Neural cell (in vitro differentiated cells): ENCODE data around the gene CALCR. TPM values are rescaled to one million over a fixed set of nuclear protein-coding genes. Genes with fewer than 3 reads are reported as not detected.

Source experiments
- H2AFZ ChIP-seq: fragments of 200-600, 300-800 bp; sonication (generic), shearing (Covaris generic); 2 replicates; pipeline ENCODE4 v1.6.0; 2014; ENCODE audit warnings: low read depth, mild to moderate bottlenecking, antibody characterized with exemption, low read length, moderate library complexity
- H3F3A ChIP-seq: fragments of 200-600 bp; shearing (Covaris generic); 2 replicates; pipeline ENCODE4 v1.6.1; 2016; ENCODE audit warnings: mild to moderate bottlenecking, moderate library complexity, mixed read lengths, antibody characterized with exemption, low read length; ENCODE audit not compliant: insufficient read depth, poor library complexity, severe bottlenecking
- H3K27ac ChIP-seq: fragments of 200-600, 300-800 bp; sonication (generic), shearing (Covaris generic); 2 replicates; pipeline ENCODE4 v1.5.1; 2014; ENCODE audit warnings: mild to moderate bottlenecking, low read length, moderate library complexity
- H3K27me3 ChIP-seq: fragments of 300-800, 200-600 bp; sonication (generic), shearing (Covaris generic); 2 replicates; pipeline ENCODE4 v1.6.0; 2014; ENCODE audit warnings: mild to moderate bottlenecking, low read depth, low read length, moderate library complexity; ENCODE audit not compliant: insufficient read depth
- H3K36me3 ChIP-seq: fragments of 300-800, 200-600 bp; sonication (generic), shearing (Covaris generic); 2 replicates; pipeline ENCODE4 v1.5.1; 2014; ENCODE audit warnings: mild to moderate bottlenecking, antibody characterized with exemption, low read length, moderate library complexity; ENCODE audit not compliant: insufficient read depth
- H3K4me2 ChIP-seq: fragments of 300-800, 200-600 bp; sonication (generic), shearing (Covaris generic); 2 replicates; pipeline ENCODE4 v1.6.0; 2014; ENCODE audit warnings: mild to moderate bottlenecking, low read length
- H3K4me3 ChIP-seq: fragments of 300-800, 200-600 bp; sonication (generic), shearing (Covaris generic); 2 replicates; pipeline ENCODE4 v1.5.1; 2014; ENCODE audit warnings: mild to moderate bottlenecking, low read length, moderate library complexity
- H3K79me2 ChIP-seq: fragments of 200-600 bp; shearing (Covaris generic); replicated peaks from 2 replicates; pipeline ENCODE4 v1.6.0; 2014; ENCODE audit warnings: mild to moderate bottlenecking, low read length, moderate library complexity; ENCODE audit not compliant: insufficient read depth
- H3K9ac ChIP-seq: fragments of 300-800, 200-600 bp; sonication (generic), shearing (Covaris generic); 2 replicates; pipeline ENCODE4 v1.6.1; 2016; ENCODE audit warnings: mild to moderate bottlenecking, low read length, mixed read lengths
- H3K9me2 ChIP-seq: fragments of 200-600 bp; shearing (Covaris generic); 2 replicates; pipeline ENCODE4 v1.6.1; 2016; ENCODE audit warnings: mild to moderate bottlenecking, low read length, mixed read lengths; ENCODE audit not compliant: insufficient read depth
- H3K9me3 ChIP-seq: fragments of 200-600, 300-800 bp; sonication (generic), shearing (Covaris generic); 2 replicates; pipeline ENCODE4 v1.6.1; 2016; ENCODE audit warnings: mild to moderate bottlenecking, mixed run types, low read length, moderate library complexity, mixed read lengths
- H4K20me1 ChIP-seq: fragments of 200-600 bp; shearing (Covaris generic); 2 replicates; pipeline ENCODE4 v1.6.1; 2016; ENCODE audit warnings: mild to moderate bottlenecking, mixed run types; ENCODE audit not compliant: insufficient read depth
- EP300 ChIP-seq: fragments of 450-650 bp; conservative IDR thresholded peaks from 2 replicates; pipeline ENCODE4 v1.6.1; 2014; ENCODE audit warnings: antibody characterized with exemption, mild to moderate bottlenecking, moderate library complexity; ENCODE audit not compliant: poor library complexity, severe bottlenecking
- EZH2 ChIP-seq: fragments of 200-600, 300-800 bp; shearing (Covaris generic), sonication (generic); IDR thresholded peaks from 2 replicates; pipeline ENCODE4 v1.6.1; 2014; ENCODE audit warnings: antibody characterized with exemption, low read length, borderline replicate concordance, mild to moderate bottlenecking; ENCODE audit not compliant: insufficient read depth, poor library complexity, severe bottlenecking
- MXI1 ChIP-seq: fragments of 450-650 bp; conservative IDR thresholded peaks from 2 replicates; pipeline ENCODE4 v1.6.1; 2014; ENCODE audit warnings: antibody characterized with exemption, mild to moderate bottlenecking; ENCODE audit not compliant: poor library complexity, severe bottlenecking
- POLR2AphosphoS5 ChIP-seq: IDR thresholded peaks from 2 replicates; pipeline ENCODE4 v1.6.1; 2012
- RAD21 ChIP-seq: fragments of 450-650 bp; conservative IDR thresholded peaks from 2 replicates; pipeline ENCODE4 v1.6.1; 2014; ENCODE audit warnings: antibody characterized with exemption, mild to moderate bottlenecking, moderate library complexity
- SMC3 ChIP-seq: fragments of 450-650 bp; conservative IDR thresholded peaks from 2 replicates; pipeline ENCODE4 v1.6.1; 2014; ENCODE audit warnings: antibody characterized with exemption, mild to moderate bottlenecking, moderate library complexity; ENCODE audit not compliant: poor library complexity
- TAF1 ChIP-seq: IDR thresholded peaks from 2 replicates; pipeline ENCODE4 v1.6.1; 2012; ENCODE audit warnings: low read depth
- polyA plus RNA-seq: library from polyadenylated mRNA; depleted of rRNA; stranded (reverse); fragments of >200 nt; gene quantifications from 2 replicates; pipeline ENCODE4 v1.2.3, GENCODE V29; 2014
- TF ChIP-seq, protein P1 (sequence below): fragments of 450-650 bp; IDR thresholded peaks from 2 replicates; pipeline ENCODE4 v1.5.1; 2014; ENCODE audit warnings: antibody characterized with exemption, mild to moderate bottlenecking, moderate library complexity; ENCODE audit not compliant: poor library complexity, severe bottlenecking
- TF ChIP-seq, protein P2 (sequence below): IDR thresholded peaks from 2 replicates; pipeline ENCODE4 v1.6.1; 2012; ENCODE audit warnings: borderline replicate concordance

CALCR gene
- polyA plus RNA-seq, 1 donor from 2014 or later, result 3.6 TPM

DNA sequence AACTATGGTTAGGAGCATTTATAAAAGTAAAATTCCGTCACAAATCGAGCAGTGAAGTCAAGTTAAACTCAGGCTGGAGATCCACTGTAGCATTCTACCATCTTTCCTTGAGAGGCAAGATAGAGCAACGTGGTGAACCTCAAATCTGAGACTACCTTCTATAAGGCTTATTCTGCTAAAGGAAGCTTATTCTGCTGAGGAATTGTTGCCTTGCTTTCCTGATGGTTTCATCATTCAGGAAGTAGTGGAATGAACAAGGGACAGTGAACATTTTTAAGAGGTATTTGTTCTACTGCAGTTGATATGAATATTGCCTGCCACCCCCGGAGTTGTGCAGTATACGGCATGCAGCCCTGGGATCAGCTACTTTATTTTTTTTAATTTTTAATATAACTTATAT is 171.6 kb downstream of the CALCR start:
- Histone ChIP-seq H3K9me3 (no peaks in the 10 kb centered on the region), H3K9me2 (no peaks in the 10 kb centered on the region), H4K20me1 (no peaks in the 10 kb centered on the region), H3K79me2 (no peaks in the 10 kb centered on the region), H3K4me3 (no peak overlapping the region), H2AFZ (no peak overlapping the region), H3F3A (no peaks in the 10 kb centered on the region), H3K27ac (no peak overlapping the region), H3K27me3 (no peaks in the 10 kb centered on the region), H3K9ac (no peak overlapping the region), H3K36me3 (no peaks in the 10 kb centered on the region), H3K4me2 (no peak overlapping the region)
- no peak for TF ChIP-seq EP300
- TF ChIP-seq MXI1, result no peak
- TF ChIP-seq POLR2AphosphoS5, result no peak
- TF ChIP-seq, protein P1, sequence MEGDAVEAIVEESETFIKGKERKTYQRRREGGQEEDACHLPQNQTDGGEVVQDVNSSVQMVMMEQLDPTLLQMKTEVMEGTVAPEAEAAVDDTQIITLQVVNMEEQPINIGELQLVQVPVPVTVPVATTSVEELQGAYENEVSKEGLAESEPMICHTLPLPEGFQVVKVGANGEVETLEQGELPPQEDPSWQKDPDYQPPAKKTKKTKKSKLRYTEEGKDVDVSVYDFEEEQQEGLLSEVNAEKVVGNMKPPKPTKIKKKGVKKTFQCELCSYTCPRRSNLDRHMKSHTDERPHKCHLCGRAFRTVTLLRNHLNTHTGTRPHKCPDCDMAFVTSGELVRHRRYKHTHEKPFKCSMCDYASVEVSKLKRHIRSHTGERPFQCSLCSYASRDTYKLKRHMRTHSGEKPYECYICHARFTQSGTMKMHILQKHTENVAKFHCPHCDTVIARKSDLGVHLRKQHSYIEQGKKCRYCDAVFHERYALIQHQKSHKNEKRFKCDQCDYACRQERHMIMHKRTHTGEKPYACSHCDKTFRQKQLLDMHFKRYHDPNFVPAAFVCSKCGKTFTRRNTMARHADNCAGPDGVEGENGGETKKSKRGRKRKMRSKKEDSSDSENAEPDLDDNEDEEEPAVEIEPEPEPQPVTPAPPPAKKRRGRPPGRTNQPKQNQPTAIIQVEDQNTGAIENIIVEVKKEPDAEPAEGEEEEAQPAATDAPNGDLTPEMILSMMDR, result no peak
- TF ChIP-seq, protein P2, sequence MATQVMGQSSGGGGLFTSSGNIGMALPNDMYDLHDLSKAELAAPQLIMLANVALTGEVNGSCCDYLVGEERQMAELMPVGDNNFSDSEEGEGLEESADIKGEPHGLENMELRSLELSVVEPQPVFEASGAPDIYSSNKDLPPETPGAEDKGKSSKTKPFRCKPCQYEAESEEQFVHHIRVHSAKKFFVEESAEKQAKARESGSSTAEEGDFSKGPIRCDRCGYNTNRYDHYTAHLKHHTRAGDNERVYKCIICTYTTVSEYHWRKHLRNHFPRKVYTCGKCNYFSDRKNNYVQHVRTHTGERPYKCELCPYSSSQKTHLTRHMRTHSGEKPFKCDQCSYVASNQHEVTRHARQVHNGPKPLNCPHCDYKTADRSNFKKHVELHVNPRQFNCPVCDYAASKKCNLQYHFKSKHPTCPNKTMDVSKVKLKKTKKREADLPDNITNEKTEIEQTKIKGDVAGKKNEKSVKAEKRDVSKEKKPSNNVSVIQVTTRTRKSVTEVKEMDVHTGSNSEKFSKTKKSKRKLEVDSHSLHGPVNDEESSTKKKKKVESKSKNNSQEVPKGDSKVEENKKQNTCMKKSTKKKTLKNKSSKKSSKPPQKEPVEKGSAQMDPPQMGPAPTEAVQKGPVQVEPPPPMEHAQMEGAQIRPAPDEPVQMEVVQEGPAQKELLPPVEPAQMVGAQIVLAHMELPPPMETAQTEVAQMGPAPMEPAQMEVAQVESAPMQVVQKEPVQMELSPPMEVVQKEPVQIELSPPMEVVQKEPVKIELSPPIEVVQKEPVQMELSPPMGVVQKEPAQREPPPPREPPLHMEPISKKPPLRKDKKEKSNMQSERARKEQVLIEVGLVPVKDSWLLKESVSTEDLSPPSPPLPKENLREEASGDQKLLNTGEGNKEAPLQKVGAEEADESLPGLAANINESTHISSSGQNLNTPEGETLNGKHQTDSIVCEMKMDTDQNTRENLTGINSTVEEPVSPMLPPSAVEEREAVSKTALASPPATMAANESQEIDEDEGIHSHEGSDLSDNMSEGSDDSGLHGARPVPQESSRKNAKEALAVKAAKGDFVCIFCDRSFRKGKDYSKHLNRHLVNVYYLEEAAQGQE, result no peak
- no peak for TF ChIP-seq SMC3
- no peak for TF ChIP-seq RAD21
- TF ChIP-seq EZH2, result no peak
- TF ChIP-seq TAF1, result no peak

DNA sequence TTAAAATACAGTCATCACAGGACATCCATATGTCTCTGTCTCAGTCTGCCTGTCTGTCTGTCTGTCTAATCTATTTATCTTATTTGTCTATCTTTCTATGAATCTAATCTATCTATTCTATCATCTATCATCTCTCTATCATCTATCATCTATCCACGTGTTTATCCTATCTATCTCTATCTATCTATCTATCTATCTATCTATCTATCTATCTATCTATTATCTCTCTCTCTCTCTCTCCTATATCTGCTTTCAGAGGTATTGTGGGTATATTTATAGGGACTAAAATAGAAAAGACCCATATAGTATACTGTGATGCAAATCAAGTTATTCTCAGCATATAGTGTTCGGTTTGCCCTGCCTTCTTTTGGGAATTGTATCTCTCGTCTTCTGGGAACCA is 174.9 kb downstream of the CALCR start:
- H4K20me1 ChIP-seq, result no peaks in the 10 kb centered on the region
- no peaks in the 10 kb centered on the region for H3K27me3 ChIP-seq
- no peaks in the 10 kb centered on the region for H3K36me3 ChIP-seq
- H3K79me2 ChIP-seq, result no peaks in the 10 kb centered on the region
- H3K9me3 ChIP-seq, result no peaks in the 10 kb centered on the region
- no peaks in the 10 kb centered on the region for H3K9me2 ChIP-seq
- H2AFZ ChIP-seq, result no peak overlapping the region
- H3K9ac ChIP-seq, result no peak overlapping the region
- H3K4me3 ChIP-seq, result no peak overlapping the region
- no peak overlapping the region for H3K4me2 ChIP-seq
- H3K27ac ChIP-seq, result no peak overlapping the region
- no peak for TF ChIP-seq SMC3
- no peak for TF ChIP-seq EP300
- TF ChIP-seq POLR2AphosphoS5, result no peak
- TF ChIP-seq MXI1, result no peak
- no peak for TF ChIP-seq EZH2
- TF ChIP-seq, protein P2, result no peak
- TF ChIP-seq TAF1, result no peak
- TF ChIP-seq, protein P1, result no peak
- TF ChIP-seq RAD21, result no peak
- no peaks in the 10 kb centered on the region for H3F3A ChIP-seq
